A204.1 (cell line): ENCODE results near the gene ARHGDIG.
"Not testable (repeated sequence)": the region's sequence is repeated elsewhere in the genome, so short reads cannot be mapped to it uniquely, and the experiment has no call there.

Experiments
- FAIRE-seq: peaks from 2 replicates; lab custom pipeline; 2012; peaks lifted over from hg19 to GRCh38; lab: Jason Lieb, UNC

Gene ARHGDIG

DNA sequence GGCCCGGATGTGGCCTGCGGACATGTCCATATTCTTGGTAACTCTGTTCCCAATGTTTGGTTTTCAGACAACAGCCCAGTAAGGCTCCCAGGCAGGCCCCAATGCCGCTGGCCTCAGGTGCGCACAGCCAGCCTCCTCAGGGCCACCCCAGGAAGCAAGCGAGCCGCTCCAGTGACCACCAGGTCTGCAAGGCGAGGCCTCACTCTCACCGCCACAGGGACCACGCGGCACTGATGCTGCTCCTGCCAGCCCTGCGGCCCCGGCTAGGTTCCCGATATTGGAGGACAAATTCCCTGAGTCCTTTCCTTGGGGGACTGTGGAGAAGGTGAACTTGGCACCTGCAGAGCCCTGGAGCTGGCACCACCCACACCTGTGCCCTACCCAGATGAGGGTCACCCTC is 21.6 kb downstream of the ARHGDIG start:
- FAIRE-seq = no peak

DNA sequence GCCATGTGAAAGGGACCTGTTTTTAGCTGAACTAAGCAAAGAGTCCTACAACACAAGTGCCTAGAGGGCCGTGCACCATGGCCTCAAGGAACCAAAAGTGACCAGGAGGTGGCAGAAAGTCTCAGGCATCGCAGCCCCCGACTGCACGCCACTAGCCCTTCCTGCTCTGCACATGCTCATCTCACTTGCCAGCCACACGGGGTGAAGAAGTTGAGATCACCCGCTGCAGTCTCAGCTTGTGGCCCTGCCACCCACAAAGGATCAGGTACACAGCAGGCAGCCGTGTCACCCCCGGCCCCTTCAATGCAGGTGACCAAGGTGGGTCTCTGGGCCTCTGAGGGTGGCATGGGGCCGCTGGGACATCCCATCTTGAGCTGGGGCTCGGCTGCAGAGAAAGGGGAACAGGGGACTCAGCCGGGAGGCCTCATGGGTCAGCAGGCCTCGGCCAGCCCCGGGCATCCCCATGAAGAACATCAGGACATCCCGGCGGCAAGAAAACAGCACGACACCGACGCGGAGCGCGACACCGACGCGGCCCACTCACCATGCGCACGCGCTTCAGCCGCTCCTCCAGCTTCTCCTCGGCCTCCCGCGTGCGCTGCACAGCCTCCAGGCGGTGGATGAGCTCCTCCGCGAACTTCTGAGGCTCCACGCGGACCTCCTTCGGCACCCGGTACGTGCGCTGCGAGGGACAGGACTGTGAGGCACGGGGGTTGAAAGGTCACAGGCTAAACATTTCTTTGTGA is 23.5 kb downstream of the ARHGDIG start:
- no peak for FAIRE-seq

DNA sequence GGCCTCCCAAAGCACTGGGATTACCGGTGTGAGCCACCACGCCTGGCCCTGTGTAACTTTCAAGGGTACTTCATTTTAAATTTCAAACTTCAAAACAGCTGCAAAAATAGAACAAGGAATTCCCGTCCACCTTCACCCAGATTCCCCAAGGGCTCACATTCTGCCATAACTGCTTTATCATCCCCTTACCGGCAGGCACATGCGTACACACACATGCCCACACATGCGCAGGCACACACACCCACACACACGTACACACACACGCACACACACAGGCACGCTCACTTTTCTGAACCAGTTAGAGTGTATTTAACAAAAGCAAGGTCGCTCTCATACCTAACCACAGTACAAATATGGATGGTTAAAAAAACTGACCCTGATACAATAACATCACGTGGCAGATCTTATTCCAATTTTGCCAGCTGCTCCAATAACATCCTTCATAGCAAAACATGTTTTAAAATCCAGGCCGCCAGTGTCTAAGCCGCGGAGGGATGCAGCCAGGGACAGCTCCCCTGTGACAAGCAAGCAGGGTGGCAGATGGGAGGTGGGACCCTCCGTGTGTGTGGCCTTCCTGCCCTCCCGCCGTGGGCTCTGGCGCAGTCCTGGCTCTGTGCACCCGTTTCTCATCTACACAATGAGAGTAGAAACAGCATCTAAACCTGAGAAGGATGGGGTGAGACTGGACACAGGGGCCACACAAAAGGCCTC is 25.7 kb downstream of the ARHGDIG start:
- no peak for FAIRE-seq

DNA sequence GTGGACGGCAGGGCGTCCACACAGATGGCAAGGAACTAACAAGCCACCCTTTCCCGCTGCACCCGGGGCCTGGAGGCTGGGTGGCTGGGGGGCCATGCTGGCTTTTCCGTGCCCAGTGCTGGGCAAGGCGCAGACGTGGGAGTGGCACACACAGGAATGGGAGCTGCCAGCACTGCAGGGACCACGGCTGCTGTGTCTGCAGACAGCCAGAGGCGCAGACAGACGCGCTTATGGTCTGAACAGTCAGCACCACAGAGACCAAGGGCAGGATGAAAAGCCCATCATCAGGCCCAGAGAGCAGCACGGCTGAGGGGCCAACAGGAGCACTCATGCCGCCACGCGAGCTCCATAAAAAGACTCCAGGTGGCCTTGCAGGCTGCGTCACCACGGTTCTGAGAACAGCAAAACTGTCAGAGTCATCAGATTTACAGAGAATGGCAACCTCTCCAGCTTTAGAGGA is 26.6 kb downstream of the ARHGDIG start:
- no peak for FAIRE-seq

DNA sequence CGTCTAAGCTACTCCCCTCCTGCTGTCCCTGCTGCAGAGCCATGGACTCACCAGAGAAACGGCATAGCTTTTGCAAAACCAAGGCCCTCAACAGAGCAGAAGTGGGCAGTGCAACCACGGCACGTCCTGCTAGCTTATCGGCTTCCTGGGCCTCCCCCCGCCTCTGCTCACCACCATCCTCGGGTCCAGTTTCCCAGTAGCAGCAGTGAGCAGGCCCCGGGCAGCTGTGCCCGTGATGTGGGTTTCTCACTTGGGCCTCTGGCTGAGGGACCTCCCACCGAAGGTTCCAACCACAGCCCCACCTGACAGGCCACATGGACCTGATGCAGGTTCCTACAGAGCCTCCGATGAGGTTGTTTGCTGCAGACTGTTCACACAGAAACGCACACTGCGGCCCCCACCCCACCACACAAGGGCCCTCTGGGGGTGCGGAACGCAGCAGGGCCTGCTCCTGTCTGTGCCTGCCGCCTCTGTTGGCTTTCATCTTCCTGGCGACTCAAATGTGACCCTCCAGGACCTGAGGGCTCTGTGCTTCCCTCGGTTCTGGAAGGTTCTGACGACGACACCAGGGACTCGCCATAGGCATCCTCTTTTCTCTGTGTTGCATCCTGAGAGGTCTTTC is 27.4 kb downstream of the ARHGDIG start:
- no peak for FAIRE-seq

DNA sequence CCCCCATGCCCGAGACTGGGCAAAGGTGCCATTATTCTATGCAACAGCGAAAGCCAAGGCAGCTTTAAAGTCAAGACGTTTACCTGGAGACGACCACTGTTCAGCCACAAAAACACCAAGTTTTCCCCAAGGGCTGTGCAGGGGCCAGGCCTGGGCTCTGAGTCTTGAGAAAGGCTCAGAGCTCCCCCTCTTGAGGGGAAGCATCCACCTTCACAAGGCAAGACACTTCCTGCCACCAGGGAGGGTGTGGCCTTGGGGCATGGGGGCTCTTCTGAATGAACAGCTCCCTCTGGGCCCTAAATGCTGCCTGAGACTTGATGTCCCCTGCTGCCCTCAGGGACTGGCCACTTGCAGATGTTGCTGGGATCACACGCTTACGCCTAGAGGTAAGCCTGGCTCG is 29.1 kb downstream of the ARHGDIG start:
- FAIRE-seq = no peak

DNA sequence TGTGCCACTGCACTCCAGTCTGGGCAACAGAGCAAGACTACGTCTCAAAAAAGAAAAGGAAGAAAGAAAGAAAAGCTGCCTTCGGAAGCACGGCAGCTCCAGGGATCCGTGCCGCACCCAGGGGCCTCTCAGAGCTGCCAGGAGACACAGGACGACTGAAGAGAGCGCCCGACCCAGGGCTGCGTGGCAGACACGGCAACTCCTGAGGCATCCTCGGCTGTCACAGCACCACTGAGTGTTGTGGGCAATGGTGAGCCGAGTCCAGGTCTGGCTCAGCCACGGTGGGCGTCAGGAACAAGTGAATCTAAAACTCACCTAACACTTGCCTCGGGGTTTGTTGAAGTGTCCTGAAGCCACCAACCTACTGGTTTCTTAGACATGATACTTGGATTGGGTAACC is 31.3 kb downstream of the ARHGDIG start:
- FAIRE-seq = no peak

DNA sequence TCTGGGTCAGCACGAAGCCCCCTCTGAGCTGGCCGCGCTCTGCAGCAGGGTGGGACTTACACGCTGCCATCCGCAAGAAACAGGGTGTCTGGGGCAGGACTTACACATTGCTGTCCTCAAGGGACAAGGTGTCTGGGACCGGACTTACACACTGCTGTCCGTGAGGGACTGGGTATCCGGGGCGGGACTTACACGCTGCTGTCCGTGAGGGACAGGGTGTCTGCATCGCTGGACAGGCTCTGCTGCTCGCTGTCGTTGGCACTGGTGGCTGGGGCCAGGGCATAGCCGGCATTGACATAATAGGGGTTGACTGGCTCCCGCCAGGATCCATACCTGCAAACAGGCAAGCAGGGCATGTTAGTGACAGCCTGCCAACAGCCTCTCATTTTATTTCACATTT is 34.0 kb downstream of the ARHGDIG start:
- FAIRE-seq = no peak

DNA sequence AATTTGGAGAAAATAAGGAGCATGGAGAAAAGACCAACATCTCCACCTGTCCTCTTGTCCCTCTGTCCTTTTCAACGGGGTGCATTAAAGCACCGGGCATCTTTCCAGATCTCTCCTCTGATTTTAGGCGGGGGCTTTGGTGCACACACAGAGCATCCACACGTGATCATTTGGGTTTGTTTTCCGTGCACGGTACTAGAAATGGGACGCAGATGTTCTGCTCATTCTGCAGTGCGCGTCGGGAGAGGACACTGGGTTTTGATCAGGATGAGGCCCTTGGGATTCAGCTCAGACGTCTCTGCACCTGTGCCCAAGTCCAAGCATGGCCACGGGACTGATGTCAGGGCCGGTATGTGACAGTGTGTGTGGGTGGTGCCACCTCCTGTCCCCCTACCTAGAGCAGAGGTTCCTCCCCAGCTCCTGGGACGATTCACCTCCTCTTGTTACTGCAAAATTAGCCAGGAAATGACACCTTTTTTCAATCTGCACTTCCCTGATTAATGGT is 34.5 kb downstream of the ARHGDIG start:
- no peak for FAIRE-seq

DNA sequence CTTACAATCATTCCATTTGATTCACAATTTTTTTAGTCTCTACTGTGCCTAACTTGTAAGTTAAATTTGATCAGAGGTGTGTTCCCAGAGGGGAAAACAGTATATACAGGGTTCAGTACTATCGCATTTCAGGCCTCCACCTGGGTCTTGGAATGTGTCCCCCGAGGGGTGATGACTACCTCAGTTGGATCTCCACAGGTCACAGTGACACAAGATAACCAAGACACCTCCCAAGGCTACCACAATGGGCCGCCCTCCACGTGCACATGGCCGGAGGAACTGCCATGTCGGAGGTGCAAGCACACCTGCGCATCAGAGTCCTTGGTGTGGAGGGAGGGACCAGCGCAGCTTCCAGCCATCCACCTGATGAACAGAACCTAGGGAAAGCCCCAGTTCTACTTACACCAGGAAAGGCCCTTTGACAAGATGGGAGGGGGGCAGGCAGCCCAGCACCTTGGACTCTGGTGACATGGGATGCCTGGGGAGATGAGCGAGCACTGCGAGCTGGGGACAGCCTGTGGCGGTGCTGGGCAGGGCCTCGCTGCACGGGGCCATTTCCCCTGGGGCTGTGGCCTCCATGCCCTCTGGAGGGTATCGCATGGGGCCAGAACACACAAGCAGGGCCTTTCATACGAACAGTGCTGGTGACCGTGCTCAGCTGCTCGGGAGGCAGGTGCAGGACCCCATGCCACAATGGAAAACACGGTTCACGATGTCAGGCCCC is 36.5 kb downstream of the ARHGDIG start:
- no peak for FAIRE-seq

DNA sequence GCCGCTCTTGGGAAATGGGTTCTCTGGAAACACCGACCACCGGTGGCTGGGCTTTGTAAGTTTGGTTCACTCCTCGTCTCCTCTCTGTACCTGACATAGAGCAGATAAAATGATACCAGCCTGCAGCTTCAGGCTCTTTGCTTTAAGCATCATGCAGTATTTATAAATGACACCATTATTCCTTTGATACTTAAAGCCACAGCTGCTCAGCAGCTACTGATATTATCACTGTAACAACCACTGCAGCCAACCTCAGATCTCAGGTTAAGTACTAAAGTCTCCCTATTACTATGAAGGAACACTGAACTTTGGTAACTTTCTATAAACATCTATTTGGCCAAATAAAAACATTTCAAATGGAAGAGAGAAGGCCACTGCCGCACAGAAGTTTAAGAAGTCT is 37.2 kb downstream of the ARHGDIG start:
- no peak for FAIRE-seq

DNA sequence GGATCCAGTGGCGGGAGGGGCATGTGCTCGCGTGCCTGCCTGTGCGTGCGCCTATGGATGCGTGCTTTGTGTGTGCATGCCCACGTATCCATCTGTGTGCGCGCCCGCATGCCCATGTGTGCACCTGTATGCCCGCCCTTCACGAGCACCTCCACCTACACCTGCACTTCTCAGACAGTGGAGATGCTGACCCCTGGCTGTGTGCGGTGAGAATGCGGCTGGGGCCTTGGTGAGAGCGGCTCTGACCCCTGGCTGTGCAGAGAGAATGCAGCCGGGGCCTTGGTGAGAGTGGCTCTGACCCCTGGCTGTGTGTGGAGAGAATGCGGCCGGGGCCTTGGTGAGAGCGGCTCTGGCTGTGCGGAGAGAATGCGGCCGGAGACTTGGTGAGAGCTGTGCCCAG is 38.2 kb downstream of the ARHGDIG start:
- no peak for FAIRE-seq

DNA sequence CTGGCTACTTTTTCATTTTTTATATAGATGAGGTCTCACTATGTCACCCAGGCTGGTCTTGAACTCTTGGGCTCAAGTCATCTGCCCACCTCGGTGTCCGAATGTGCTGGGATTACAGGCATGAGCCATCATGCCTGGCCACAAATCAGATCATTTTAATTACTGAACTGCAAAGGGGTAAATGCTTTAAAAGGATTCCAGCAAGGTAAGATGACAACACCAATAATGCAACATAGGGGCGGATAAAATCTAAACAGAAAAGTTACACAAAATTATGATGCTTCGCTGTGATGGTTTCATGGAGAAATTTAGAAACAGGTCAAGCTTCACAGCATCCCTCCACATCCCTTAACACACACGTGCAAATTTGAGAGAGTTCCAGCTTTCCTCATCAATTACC is 39.8 kb downstream of the ARHGDIG start:
- no peak for FAIRE-seq

DNA sequence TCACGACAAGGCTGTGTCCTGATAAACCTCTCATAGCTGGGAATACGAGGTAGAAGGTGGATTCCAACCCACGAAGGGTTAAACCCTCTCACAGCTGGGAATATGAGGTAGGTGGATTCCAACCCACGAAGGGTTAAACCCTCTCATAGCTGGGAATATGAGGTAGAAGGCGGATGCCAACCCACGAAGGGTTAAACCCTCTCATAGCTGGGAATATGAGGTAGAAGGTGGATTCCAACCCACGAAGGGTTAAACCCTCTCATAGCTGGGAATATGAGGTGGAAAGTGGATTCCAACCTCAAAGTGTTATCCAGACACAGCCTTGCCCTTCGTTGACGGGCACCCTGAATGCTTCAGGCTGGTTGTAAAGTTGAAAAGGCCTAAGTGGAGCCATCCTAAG is 41.1 kb downstream of the ARHGDIG start:
- FAIRE-seq = no peak

DNA sequence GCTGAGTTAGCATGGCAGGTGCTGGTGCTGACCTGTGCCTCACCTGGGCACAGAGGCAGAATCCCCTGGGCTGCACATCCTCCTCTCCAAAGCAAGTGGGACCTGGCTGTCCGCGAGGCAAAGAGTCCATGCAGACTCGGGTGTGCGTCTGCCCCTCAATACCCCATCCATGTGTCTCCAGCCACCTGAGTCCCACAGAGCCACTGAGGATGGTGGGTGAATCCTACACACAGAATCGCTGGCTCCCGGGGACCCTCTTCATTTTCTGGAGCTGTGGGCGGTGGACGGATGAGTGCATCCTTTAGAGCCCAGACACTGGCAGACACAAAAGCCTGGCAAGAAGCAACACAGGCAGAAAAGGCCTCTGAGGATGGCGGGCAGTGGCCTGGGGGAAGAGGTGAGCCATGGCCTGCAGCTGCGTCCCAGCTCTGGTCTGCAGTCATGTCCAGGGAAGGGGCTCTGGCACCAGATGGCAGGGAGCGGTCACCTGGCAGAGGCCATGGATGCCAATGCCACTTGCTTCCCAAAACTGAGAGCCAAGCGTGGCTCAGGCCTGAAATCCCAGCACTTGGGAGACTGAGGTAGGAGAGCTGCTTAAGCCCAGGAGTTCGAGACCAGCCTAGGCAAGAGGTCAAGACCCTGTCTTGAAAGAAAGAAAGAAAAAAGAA is 42.2 kb downstream of the ARHGDIG start:
- no peak for FAIRE-seq

DNA sequence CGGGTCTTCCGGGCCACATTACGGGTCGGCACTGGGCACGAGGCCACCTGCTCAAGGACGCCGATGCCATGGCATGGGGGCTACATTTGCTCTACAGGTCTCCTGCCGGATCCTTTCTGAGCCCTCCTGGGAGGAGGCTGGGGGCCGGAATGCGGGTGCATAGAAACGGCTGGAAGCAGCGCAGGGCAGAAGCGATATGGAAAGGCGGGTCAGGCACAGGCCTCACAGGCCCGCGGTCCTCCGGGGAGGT is 43.7 kb downstream of the ARHGDIG start:
- FAIRE-seq = no peak

DNA sequence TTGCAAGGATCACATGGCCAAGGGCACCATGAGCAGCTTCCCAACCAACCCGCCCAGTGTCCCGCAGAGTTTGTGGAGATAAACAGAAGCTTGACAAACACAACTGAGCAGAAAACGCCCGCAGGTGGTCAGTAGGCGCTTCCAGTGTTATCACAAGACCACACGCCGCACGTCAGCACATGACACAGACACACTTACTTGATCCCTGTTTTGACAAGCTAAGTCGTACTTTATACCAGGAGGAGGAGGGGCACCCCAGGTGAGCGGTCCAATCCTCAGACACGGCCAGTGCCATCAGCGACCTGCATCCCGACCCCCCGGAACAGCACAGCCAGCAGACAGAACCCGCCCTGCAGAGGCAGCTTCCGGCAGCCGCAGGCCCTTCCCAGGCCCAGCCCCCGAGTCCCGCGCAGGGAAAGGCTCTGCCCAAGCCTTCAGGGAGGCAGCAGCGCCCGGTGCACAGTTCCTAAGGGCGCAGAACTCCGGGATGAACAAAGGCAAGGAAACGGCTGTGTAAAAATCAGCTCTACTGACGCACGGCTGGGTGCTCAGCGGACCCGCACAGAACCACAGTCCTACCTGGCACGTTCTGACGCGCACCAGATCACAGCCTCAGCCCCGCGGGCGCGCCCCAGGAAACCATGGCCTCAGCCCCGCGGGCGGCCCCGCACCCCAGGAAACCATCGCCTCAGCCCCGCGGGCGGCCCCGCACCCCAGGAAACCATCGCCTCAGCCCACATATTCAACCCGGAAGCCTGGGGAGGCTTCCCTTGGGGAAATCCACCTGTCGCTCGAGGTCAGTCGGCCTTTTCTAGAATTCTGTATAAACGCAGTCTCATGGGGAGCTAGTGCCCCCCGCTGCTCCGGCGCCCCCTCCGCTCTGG is 44.3 kb downstream of the ARHGDIG start:
- no peak for FAIRE-seq

DNA sequence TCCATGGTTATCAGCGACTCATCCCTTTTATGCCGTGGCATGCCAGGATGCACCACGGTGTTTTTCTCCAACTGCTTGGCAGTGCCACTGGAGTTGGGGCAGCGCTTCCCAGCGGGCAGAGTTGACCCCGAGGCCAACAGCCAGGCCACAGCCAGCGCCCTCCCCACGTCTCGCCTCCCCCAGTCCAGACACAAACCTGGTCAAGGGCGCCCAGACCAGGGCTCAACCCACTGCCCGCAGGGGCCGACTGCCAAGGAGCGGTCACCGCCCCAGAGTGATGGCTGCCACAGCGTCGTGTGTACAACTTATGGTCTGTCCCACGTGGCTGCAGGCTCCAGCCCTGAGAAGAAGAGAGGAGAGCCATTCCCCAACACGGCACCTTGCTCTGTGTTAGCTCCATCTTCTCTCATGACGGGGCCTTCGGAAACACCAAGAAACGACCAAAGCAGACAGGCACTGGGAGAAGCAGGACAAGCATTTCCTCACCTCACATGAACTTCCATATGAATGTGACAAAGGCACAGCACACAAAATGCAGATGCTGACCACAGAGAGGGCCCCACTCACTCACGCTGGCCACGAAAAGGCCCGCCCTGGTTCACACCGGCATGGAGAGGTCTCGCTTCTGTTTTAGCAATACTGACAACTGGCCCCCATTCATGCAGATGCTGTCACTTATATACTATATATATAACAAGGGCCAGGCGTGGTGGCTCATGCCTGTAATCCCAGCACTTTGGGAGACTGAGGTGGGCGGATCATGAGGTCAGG is 45.2 kb downstream of the ARHGDIG start:
- no peak for FAIRE-seq

DNA sequence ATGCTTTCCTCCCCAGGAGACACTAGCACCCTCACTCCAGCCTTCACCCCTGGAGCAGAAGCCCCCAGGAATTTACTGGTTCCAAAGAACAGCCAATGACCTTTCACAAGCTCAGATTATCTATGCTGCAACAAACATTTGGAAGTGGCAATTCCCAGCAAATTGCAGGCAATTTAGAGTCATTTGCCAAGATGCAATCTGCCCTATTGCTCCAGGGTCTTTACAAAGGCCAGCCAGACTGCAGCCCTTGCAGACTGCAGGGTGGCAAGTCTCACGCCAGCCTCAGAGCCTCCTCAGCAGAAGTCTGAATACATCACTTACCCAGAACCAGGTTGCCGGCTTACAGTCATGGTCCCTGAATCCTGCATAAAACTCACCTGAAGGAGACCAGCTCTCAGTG is 50.4 kb downstream of the ARHGDIG start:
- FAIRE-seq = no peak

DNA sequence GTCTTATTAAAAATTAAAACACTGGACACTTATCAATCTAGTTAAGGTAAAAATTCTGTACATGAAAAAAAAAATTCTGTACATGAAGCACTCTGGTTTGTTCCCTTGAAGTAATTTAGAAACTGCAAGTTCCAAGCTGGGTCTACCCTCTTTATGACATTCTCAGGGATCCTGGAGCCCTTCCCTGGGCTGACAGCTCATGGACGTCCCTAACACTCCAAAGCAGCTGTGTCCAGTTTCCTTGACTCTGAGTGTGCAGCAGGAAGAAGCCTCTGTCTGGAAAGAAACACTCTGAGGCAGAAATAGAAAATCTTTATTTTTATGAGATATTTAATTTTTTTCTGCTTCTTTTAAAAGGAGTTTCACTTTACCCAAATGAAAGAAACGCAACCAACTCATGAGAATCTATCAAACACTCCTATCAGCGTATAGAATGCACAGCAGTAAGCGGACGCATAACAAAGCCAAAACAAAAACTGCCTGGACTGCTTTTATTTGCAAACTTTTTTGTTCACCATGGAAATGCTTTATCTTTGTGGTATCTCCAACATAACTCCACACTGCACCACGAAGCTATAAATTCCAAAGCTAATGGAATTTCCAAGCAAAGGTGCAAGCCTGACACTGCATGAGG is 50.9 kb downstream of the ARHGDIG start:
- not testable (repeated sequence) for FAIRE-seq
